NCI-H446 (cell line): Measurements from ENCODE around the gene EAPP.
"Not testable (repeated sequence)": the region's sequence is repeated elsewhere in the genome, so short reads cannot be mapped to it uniquely, and the experiment has no call there.

ENCODE experiments used
- DNase-seq, 2 experiments: peaks; one replicate each; lab custom pipeline; 2025; lab: John Stamatoyannopoulos, UW

Gene EAPP

DNA sequence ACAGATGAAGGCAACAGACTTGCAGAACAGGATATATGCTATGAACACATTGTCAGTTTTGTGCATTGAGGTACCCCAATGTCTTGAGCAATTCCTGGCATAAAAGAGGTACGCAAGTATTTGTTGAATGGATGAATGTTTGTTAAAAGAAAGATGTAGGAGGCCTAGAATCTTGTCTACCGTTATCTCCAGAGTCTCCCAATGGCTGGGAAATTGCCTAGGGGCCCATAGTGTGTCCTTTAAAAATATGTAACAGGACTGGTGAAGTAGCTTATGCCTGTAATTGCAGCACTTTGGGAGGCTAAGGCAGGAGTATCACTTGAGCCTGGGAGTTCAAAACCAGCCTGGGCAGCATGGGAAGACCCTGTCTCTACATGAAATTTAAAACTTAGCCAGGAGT lies 57.0 kb downstream of the EAPP start:
- no peak for DNase-seq

- no peak for DNase-seq
These were observed 59.8 kb downstream of the EAPP start for GRCh38 chr14:34479694-34480093.

DNA sequence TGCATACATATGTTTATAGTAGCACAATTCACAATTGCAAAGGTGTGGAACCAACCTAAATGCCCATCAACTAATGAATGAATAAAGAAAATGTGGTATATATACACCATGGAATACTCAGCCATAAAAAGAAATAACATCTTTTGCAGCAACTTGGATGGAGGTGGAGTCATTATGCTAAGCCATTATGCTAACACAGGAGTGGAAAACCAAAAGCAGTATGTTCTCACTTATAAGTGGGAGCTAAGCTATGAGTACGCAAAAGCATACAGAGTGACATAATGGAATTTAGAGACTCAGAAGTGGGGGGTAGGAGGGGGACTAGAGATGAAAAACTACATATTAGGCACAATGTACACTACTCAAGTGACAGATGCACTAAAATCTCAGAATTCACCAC lies 61.2 kb downstream of the EAPP start:
- DNase-seq, result no peak

- not testable (repeated sequence) for DNase-seq
These were observed 63.5 kb downstream of the EAPP start for GRCh38 chr14:34476036-34476435.

GRCh38 chr14:34475163-34475562 lies 64.3 kb downstream of the EAPP start:
- no peak for DNase-seq

DNA sequence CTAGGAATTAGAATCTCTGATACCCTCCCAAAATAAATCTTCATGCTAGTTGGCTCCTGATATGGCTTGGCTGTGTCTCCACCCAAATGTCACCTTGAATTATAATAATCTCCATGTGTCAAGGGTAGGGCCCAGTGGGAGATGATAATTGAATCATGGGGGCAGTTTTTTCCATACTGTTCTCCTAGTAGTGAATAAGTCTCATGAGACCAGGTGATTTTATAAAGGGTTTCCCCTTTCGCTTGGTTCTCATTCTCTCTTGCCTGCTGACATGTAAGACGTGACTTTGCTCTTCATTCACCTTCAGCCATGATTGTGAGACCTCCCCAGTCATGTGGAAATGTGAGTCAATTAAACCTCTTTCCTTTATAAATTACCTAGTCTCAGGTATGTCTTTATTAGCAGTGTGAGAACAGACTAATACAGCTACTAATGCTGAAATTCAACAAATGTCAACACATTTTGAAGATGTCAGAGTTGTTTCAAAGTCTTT lies 65.3 kb downstream of the EAPP start:
- DNase-seq, result no peak

DNA sequence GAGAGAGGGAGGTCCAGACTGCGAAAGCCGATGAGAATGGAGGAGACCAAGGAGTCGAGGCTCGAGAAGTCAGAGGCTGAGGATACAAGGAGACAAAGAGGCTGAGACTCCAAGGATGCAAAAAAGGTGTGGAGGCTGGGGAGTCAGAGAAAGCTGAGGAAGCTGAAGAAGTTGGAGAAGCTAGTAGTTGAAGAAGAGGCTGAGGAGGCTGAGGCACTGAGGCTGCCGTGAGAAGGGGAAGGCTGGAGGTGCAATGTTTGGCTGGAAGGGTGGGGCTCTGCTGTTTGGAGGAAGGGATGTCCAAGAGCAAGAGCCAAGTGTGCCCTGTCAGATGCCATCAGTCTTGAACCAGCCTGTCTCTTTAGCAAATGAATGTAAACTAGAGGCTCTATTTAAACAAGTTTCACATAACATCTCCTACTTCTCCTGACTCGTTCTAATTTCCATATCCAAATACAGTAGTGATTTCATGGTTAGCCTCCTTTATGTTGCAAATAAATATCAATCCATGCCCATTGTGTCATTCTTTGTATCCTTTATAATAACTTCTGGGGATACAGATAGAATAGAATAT lies 66.7 kb downstream of the EAPP start:
- no peak for DNase-seq

GRCh38 chr14:34470319-34470718 lies 69.2 kb downstream of the EAPP start:
- DNase-seq, result no peak

- no peak for DNase-seq
These were observed 72.8 kb downstream of the EAPP start for GRCh38 chr14:34466691-34467090.
